Ectodermal cell (in vitro differentiated cells): ENCODE data around the gene APC2.

Experiments used
- H3K27ac ChIP-seq: 2 replicates; pipeline ENCODE4 v1.7.0; 2013; ENCODE audit warnings: mild to moderate bottlenecking, low read depth, low read length; ENCODE audit not compliant: insufficient read depth, poor library complexity, severe bottlenecking
- H3K27me3 ChIP-seq: 2 replicates; pipeline ENCODE4 v1.7.0; 2013; ENCODE audit warnings: mild to moderate bottlenecking, low read length; ENCODE audit not compliant: insufficient read depth, control insufficient read depth, poor library complexity, severe bottlenecking
- H3K36me3 ChIP-seq: one replicate; pipeline ENCODE4 v1.7.0; 2013; ENCODE audit warnings: low read length; ENCODE audit not compliant: control insufficient read depth, insufficient read depth
- H3K4me1 ChIP-seq: one replicate; pipeline ENCODE4 v1.7.0; 2013; ENCODE audit warnings: low read length; ENCODE audit not compliant: control insufficient read depth, insufficient read depth
- H3K4me3 ChIP-seq: 2 replicates; pipeline ENCODE4 v1.7.0; 2013; ENCODE audit warnings: low read depth, low read length, control low read depth; ENCODE audit not compliant: insufficient read depth
- H3K9me3 ChIP-seq: 2 replicates; pipeline ENCODE4 v1.7.0; 2013; ENCODE audit warnings: mild to moderate bottlenecking, low read length, moderate library complexity; ENCODE audit not compliant: control insufficient read depth
- WGBS, 2 experiments: methylation state at CpG; one replicate each; pipeline ENCODE4 v1.1.7; 2013; ENCODE audit warnings: missing lambda C conversion rate in 2 of 2; 5-methylcytosine and 5-hydroxymethylcytosine counted together

The APC2 gene

GRCh38 chr19:1483131-1483978 lies 33.4 kb downstream of the APC2 start:
- Histone ChIP-seq H3K27me3 (no peaks in the 10 kb centered on the region), H3K9me3 (no peaks in the 10 kb centered on the region), H3K4me1 (no peaks in the 10 kb centered on the region), H3K4me3 (no peak overlapping the region), H3K36me3 (no peaks in the 10 kb centered on the region), H3K27ac (no peak overlapping the region)
- 94 to 95% methylated on average over 77 of the region's 77 CpGs for WGBS, 2 experiments

DNA sequence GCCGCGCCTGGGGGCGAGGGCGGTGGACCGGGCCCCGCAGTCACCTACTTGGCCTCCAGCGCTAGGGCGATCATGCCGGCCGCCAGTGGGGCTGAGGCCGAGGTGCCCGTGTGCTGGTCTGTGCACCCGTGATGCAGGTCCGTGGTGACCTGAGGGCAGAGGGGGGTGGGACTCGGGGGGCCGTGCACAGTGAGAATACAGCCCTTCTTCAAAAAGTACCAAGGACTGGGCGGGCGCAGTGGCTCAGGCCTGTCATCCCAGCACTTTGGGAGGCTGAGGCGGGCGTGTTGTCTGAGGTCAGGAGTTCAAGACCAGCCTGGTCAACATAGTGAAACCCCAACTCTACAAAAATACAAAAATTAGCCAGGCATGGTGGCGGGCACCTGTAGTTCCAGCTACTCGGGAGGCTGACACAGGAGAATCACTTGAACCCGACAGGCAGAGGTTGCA lies 34.1 kb downstream of the APC2 start:
- H3K27ac ChIP-seq = no peak overlapping the region
- H3K4me1 ChIP-seq = no peaks in the 10 kb centered on the region
- H3K27me3 ChIP-seq = no peaks in the 10 kb centered on the region
- H3K9me3 ChIP-seq = no peaks in the 10 kb centered on the region
- no peak overlapping the region for H3K4me3 ChIP-seq
- WGBS, 2 experiments = 95% methylated on average over 23 of the region's 23 CpGs
- H3K36me3 ChIP-seq = no peaks in the 10 kb centered on the region

DNA sequence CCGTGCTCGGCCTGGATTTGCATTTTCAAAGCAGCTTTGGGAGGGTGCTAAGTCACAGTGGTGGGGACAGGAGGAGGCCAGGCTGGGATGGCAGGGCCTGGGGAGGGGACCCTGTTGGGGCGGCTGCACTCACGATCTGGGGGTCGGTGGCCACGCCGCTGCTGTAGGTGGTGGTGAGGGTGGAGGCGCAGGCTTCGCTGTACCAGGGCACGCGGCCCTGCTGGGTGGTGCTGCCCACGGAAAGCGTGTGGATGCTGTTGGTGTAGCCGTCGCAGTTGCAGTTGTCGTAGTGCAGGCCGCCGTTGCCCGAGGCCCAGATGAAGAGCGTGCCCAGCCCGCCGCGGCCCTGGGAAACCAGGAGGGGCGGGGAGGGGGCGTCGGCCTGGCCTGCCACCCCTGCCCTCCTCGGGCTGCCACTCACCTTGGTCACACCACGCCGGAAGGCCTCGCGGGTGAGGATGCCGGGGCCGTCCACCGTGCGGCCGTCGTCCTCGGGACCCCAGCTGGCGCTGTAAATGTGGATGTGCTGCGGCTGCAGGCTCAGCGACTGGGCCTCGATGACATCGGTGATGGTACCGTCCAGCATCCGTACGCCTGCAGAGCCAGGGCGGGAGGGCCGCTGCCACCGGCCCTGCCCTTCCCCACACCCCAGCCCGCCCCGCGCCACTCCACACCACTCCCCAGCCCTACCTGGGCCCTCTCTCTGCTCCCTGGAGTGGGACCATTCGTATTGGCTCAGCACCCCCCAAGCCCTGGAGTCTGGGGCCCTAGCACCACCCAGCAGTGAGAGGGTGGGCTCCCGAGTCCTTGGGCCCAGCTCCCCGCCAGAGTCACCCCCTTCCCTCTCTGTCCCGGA lies 37.0 kb downstream of the APC2 start:
- Histone ChIP-seq H3K4me3 (no peak overlapping the region), H3K4me1 (peaks cover 8% of the 10 kb centered on the region), H3K36me3 (no peaks in the 10 kb centered on the region), H3K27me3 (peaks cover 10% of the 10 kb centered on the region), H3K9me3 (no peaks in the 10 kb centered on the region), H3K27ac (no peak overlapping the region)
- WGBS, 2 experiments = 93 to 94% methylated on average over 56 of the region's 56 CpGs

DNA sequence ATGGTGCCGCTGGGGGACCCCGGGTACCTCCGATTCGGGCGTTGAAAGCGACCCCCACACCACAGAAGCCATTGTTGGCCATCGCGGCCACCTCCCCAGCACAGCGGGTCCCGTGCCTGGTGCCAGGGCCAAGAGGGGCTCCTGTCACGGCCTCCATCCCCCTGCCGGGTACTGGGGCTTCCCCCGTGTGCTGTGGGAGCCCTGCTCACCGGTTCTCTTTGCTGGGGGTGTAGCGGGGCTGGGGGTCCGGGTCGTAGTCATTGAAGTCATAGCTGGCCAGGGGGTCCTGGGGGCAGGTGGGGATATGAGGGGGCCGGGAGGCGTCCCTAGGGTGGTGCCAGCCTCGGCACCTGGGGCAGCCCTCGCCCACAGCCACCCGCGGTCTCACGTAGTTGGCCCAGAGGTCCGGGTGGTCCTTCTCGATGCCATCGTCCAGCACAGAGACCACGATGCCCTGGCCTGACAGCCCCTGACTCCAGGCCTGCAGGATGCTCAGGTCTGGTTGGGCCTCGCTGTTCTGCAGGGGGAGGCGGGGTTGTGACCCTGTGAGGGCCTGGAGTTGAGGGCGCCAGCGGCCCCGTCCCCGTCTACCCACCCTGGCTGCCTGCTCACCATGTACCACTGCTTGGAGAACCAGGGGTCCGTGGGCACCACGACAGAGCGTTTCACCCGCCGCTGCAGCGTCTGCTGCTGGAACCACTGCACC lies 37.8 kb downstream of the APC2 start:
- Histone ChIP-seq H3K4me3 (no peak overlapping the region), H3K27me3 (peaks cover 18% of the 10 kb centered on the region), H3K27ac (no peak overlapping the region), H3K9me3 (no peaks in the 10 kb centered on the region), H3K36me3 (no peaks in the 10 kb centered on the region), H3K4me1 (peaks cover 8% of the 10 kb centered on the region)
- 92% methylated on average over 40 of the region's 40 CpGs for WGBS, 2 experiments

DNA sequence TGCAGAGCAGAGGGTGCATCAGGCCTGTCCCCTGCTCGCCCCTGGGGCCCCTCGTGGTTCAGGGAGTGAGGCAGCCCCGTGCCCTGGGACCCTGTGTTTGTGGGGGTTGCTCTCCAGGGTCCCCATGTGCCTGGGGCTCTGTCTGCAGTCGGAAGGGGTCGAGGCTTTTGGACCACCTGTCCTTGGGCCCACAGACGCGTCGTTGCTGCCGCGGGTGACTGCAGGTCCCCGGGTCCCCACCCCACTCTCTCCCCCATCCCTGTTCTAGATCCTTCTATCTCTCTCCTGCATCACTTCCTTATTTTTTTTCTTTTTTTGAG lies 38.3 kb downstream of the APC2 start:
- WGBS, 2 experiments = 92 to 94% methylated on average over 11 of the region's 11 CpGs
- H3K9me3 ChIP-seq = no peaks in the 10 kb centered on the region
- H3K27ac ChIP-seq = no peak overlapping the region
- no peak overlapping the region for H3K4me3 ChIP-seq
- H3K36me3 ChIP-seq = no peaks in the 10 kb centered on the region
- peaks cover 8% of the 10 kb centered on the region for H3K4me1 ChIP-seq
- H3K27me3 ChIP-seq = peaks cover 23% of the 10 kb centered on the region

DNA sequence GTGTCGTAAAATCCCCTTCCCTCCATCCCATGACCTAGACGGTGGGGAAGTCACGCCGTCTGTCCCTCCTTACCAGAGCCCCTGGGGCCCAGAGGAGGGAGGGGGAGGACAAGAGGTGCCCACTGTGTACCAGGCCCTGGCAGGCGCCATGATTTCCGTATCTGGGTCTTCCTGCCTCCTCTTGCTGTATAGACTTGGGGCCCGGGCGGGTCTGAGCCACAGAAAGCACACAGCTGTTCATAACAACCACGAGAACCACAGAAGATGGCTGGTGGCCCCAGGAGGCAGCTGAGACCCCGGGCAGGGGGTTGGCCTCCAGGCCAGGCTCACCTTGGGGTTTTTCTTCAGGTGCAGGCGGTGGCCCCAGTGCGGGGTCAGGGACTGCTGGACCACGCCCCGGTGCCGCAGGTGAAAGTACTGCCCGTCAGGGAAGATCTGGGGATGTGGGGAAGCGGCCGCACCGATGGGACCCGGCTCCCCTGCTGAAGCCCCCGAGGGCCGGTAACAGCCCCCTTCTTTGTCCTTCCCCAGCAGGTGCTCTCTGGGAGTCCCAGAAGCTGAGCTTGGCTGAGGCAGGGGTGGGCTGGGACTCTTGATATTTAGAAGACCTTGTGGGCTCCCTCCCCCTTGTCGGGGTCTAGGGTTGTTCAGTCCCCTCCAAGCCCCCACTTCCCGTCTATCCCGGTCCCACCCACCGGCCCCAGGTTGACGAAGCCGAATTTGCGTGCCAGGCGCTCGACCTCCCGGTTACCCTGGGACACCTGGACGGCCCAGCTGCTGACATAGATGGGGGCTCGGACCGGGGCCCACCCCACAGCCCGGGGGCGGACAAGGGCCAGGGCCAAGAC lies 39.8 kb downstream of the APC2 start:
- Histone ChIP-seq H3K9me3 (no peaks in the 10 kb centered on the region), H3K36me3 (no peaks in the 10 kb centered on the region), H3K27ac (no peak overlapping the region), H3K4me1 (peaks cover 8% of the 10 kb centered on the region), H3K4me3 (peak overlapping the region; percentile 55), H3K27me3 (peaks cover 34% of the 10 kb centered on the region)
- WGBS, 2 experiments = 35 to 36% methylated on average over 37 of the region's 37 CpGs

DNA sequence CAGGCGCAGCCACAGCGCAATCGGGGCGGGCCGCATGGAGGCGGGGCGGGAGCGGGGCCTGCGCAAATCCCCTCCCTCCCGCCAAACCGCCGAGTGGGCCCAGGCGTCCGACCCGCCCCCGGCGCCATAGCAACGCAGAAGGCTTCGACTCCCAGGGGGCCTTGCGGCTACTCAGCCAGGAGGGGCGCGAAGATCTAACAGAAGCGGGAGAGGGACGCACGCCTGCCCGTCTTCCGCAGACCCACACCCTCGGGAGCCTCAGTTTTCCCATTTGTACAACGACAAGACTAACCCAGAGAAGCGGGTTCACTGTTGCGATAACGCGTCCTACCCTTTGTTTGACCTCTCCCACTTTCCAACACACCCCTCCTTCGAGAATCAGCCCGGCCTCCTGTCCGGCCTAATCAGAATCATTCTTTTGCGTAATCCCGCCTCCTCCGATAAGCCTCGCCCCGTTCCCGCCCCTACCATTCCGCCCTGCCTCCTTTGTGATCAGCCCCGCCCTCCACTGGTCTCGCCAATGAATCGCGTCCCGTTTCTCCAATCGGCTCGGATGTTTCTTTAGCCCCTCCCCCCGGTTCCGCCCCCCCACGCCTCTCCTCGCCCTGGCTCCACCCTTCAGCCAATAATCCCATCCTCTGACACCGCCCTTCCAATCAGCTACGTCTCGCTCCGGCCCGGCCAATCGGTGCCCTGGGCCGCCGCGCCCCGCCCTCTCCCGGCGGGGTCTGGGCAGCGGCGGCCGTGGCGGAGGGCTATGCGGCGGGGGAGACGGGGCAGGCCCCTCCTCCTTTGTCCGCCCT lies 40.6 kb downstream of the APC2 start, which contains the start of gene PCSK4:
Gene PCSK4, minus strand, starts transcription at position 40 of the 803 bp plus-strand sequence. Its CDS starts 4 bp downstream, at position 36.
- no peaks in the 10 kb centered on the region for H3K36me3 ChIP-seq
- 0% methylated on average over 74 of the region's 74 CpGs for WGBS, 2 experiments
- H3K4me3 ChIP-seq = peak within 1 kb of the TSS; percentile 55
- peaks cover 8% of the 10 kb centered on the region for H3K4me1 ChIP-seq
- H3K27ac ChIP-seq = peak within 1 kb of the TSS; percentile 74
- H3K27me3 ChIP-seq = peaks cover 34% of the 10 kb centered on the region
- H3K9me3 ChIP-seq = no peaks in the 10 kb centered on the region

GRCh38 chr19:1491114-1491848 lies 41.4 kb downstream of the APC2 start, which contains the start of gene REEP6:
Gene REEP6, plus strand, starts transcription at chr19:1491181. Its CDS starts 89 bp downstream, at chr19:1491270.
- Histone ChIP-seq H3K27ac (peak within 1 kb of the TSS; percentile 74), H3K9me3 (no peaks in the 10 kb centered on the region), H3K27me3 (peaks cover 34% of the 10 kb centered on the region), H3K36me3 (no peaks in the 10 kb centered on the region), H3K4me3 (peak within 1 kb of the TSS; percentile 55), H3K4me1 (peaks cover 8% of the 10 kb centered on the region)
- 8 to 9% methylated on average over 73 of the region's 73 CpGs for WGBS, 2 experiments
